Measurements from ENCODE around the gene CAMKMT. TPM values are rescaled to one million over a fixed set of nuclear protein-coding genes. Genes with fewer than 3 reads are reported as not detected.

Gene CAMKMT
- total RNA-seq, 2 experiments from 2014 or later, result 11.2 to 12.7 TPM

DNA sequence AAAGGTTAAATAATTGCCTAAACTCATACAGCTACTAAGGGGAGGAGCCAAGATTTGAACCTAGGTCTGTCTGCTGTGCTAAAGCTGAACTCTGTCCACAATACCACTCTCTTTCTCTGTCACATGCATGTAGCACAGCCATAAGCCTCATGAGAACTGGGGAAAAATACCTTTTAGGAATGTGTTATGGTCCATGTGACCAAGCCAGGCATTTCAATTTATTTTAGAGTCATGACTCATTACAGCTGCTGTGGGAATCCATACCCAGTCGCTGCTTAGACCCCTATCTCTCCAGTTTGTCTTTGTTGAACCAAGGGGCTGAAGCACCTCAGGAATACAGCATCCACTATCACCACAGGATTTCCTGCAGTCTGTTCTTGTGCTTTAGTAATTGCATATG is 379.8 kb downstream of the CAMKMT start:
- Mint-ChIP-seq H3K27me3 (ENCODE audit: low read depth) (no peaks in the 10 kb centered on the region), H3K36me3 (ENCODE audit: low read depth) (no peaks in the 10 kb centered on the region), H3K9me3 (ENCODE audit: insufficient read depth) (peaks cover 13% of the 10 kb centered on the region), H3K4me1 (ENCODE audit: low read depth) (no peaks in the 10 kb centered on the region), H3K4me3 (no peak overlapping the region), H3K27ac (no peak overlapping the region)
- ChIA-PET POLR2A (no interaction called here), CTCF (interaction anchor here (1.2 kb wide), 1 partner anchor 262 kb away, joined by 3 read pairs; no protein-coding TSS in a partner anchor)
- DNase-seq (no peak), ATAC-seq (no peak)

GRCh38 chr2:44742057-44742456 is 380.3 kb downstream of the CAMKMT start:
- ChIA-PET POLR2A (no interaction called here), CTCF (interaction anchor here (1.2 kb wide), 1 partner anchor 263 kb away, joined by 3 read pairs; no protein-coding TSS in a partner anchor)
- ATAC-seq (no peak), DNase-seq (no peak)
- H3K4me1 Mint-ChIP-seq (ENCODE audit: low read depth), result no peaks in the 10 kb centered on the region
- no peaks in the 10 kb centered on the region for H3K36me3 Mint-ChIP-seq (ENCODE audit: low read depth)
- no peak overlapping the region for H3K27ac Mint-ChIP-seq
- peaks cover 7% of the 10 kb centered on the region for H3K9me3 Mint-ChIP-seq (ENCODE audit: insufficient read depth)
- no peak overlapping the region for H3K4me3 Mint-ChIP-seq
- H3K27me3 Mint-ChIP-seq (ENCODE audit: low read depth), result no peaks in the 10 kb centered on the region

DNA sequence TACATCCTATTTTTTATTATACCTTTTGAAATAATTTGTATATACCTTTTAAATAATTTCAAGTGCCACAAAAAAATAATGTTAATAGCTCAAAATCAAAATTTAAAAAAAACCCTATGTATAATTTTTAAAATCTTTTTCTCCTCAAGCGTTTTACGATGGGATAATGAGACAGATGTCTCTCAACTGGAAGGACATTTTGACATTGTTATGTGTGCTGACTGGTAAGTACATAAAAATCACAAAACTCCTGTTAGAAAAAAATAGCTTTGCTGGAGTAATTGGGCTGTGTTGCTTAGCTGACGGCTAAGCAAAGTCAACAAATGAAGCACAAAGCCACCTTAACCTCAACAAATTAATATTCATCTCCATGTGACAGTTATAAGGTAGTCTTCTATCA is 381.7 kb downstream of the CAMKMT start:
- Mint-ChIP-seq H3K4me3 (no peak overlapping the region), H3K27me3 (ENCODE audit: low read depth) (no peaks in the 10 kb centered on the region), H3K27ac (no peak overlapping the region), H3K9me3 (ENCODE audit: insufficient read depth) (no peaks in the 10 kb centered on the region), H3K36me3 (ENCODE audit: low read depth) (no peaks in the 10 kb centered on the region), H3K4me1 (ENCODE audit: low read depth) (no peaks in the 10 kb centered on the region)
- DNase-seq (no peak), ATAC-seq (no peak)
- ChIA-PET CTCF (no interaction called here), POLR2A (no interaction called here)

DNA sequence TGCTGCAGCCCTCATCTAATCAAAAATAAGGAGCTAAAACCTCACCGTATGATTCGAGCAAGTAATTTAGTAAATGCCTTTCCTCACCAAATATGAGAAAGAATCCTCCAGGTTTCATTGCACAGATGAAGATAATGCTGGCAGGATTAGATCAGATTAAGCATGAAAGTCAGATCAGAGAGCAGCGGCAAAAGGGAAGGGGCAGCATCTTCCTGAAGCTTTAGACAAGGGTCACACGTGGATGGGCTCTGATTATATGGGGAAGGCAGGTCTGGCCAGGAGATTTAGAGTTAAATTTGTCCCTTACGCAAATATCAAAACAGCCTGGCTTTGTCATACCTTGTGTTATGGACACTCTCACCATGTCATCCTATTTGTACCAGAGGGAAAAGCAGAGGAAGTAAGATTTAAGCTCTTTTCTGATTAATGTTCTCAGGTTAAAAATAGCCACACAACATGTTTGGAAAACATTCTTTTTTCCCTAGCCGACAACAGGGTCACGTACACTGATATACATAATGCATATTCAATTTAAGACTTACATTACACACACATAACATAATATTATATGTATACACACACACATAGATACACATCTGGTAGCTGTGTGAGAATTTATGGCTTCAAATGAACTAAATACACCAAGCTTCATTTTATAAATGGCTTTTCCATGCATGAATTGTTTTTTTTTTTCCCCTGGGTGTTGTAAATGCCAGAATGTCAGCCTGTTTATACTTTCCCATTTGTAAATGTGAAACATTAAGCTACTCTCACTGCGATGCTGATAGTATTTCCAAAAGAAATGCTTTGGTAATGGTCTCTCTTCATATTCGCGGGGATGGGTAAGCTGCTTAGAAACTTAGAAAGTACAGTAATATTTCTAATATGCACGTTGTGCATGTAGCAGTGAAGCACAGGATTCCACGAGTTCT is 383.5 kb downstream of the CAMKMT start:
- Mint-ChIP-seq H3K36me3 (ENCODE audit: low read depth) (no peaks in the 10 kb centered on the region), H3K4me1 (ENCODE audit: low read depth) (no peaks in the 10 kb centered on the region), H3K4me3 (no peak overlapping the region), H3K27me3 (ENCODE audit: low read depth) (no peaks in the 10 kb centered on the region), H3K9me3 (ENCODE audit: insufficient read depth) (no peaks in the 10 kb centered on the region), H3K27ac (no peak overlapping the region)
- DNase-seq (no peak), ATAC-seq (no peak)
- CTCF ChIA-PET, result no interaction called here
- POLR2A ChIA-PET, result no interaction called here

DNA sequence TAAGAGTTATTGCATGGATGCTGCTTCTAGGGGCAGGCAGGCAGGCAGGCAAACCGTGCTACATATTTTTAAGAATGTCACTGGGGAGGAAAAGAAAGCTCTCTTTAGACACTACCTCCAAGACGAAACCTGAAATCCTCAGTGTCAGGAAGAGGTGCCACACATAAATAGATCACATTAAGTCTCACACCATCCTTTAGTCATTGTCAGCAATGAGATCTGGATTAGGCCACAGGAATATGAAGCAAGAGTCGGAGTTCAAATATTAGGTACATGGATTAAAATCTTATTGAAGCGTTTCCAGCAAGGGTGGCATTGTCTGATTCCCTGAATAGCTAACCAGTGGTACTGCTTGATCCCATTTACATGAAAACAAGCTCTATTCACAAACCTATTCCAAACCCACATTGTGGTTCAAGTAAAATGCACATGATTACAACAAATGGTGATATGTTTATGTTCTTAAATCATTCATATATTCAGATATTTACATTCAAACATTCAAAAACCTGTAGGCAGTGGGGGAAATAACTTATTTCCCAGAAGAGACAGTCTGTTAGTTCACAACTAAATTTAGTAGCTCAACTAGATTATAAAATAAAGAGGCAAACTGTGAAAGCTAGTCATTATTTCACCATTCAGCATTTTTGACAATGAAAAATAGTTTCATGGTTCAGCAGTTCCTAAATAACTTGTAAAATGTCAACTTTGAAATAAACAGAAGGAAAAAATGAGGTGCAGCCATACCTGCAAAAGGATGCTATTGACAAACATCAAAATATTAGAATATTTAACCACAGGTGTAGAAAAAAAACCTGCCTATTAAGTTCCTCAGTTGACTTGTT is 384.4 kb downstream of the CAMKMT start:
- no peak for ATAC-seq
- H3K4me3 Mint-ChIP-seq, result no peak overlapping the region
- DNase-seq, result no peak
- H3K4me1 Mint-ChIP-seq (ENCODE audit: low read depth), result no peaks in the 10 kb centered on the region
- H3K9me3 Mint-ChIP-seq (ENCODE audit: insufficient read depth), result no peaks in the 10 kb centered on the region
- no peaks in the 10 kb centered on the region for H3K27me3 Mint-ChIP-seq (ENCODE audit: low read depth)
- H3K36me3 Mint-ChIP-seq (ENCODE audit: low read depth), result no peaks in the 10 kb centered on the region
- CTCF ChIA-PET, result no interaction called here
- H3K27ac Mint-ChIP-seq, result no peak overlapping the region
- POLR2A ChIA-PET, result no interaction called here

DNA sequence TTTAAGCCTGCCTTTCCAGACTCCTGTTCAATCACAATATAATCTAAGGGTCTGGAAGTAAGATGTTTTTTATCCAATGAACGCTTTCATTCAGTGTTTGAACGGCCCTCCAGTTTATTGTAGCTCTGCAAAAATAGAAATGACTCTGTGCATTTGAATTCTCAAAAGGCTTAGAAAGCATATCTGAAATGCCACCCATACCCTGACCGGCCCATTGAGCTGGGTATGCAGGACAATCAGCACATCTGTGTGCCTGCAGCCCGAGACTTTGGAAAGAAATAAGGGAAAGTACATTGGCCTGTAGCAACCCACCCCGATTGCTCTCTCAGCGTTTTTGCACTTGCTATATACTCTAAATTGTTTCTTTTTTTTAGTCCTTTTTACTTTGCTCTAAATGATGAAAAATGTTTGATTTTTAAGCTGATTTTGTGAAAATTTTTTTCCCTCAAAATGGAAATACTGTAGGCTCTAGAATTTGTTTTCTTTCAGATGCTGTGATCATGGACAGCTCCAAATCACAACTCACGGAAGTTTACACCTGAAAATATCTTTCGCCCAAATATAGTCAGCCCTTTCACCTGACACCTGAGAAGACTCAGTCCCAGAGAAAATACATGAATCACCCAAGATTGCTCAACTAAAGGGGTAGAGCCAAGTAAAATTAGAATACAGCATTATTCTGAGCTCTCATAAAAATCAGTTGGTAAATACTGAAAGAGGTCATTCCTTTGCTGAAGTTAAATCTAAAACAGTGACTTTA is 385.3 kb downstream of the CAMKMT start:
- H3K4me3 Mint-ChIP-seq, result no peak overlapping the region
- no peak for ATAC-seq

DNA sequence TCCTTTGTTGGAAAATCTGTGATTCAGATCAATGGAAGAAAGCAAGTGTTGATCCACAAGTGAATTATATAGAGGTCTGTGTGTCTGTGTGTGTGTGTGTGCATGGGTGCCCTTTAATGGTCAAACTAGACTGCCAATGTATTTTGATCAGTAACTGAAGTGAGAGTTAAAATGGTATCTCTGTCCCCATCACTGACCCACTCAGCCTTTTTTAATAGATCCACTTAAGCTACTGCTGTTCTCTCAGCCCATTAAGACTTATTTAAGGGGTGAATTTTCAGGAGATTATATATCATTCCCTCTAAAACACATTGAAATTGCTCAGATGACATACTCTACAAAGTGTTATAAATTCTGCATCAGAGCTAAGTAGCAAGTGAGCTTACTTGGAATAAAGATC is 386.0 kb downstream of the CAMKMT start:
- ATAC-seq, result no peak
- Mint-ChIP-seq H3K36me3 (ENCODE audit: low read depth) (no peaks in the 10 kb centered on the region), H3K9me3 (ENCODE audit: insufficient read depth) (no peaks in the 10 kb centered on the region), H3K27ac (no peak overlapping the region), H3K27me3 (ENCODE audit: low read depth) (no peaks in the 10 kb centered on the region), H3K4me3 (no peak overlapping the region), H3K4me1 (ENCODE audit: low read depth) (peaks cover 10% of the 10 kb centered on the region)
- DNase-seq, result no peak
- ChIA-PET CTCF (interaction anchor here (1.0 kb wide), 1 partner anchor 704 kb away, joined by 3 read pairs; no protein-coding TSS in a partner anchor), POLR2A (no interaction called here)

More for the DNA sequence above, 385.3 kb downstream of the CAMKMT start:
- no peaks in the 10 kb centered on the region for H3K27me3 Mint-ChIP-seq (ENCODE audit: low read depth)
- POLR2A ChIA-PET, result no interaction called here
- CTCF ChIA-PET, result interaction anchor here (1.0 kb wide), 1 partner anchor 703 kb away, joined by 3 read pairs; no protein-coding TSS in a partner anchor
- no peaks in the 10 kb centered on the region for H3K9me3 Mint-ChIP-seq (ENCODE audit: insufficient read depth)
- H3K27ac Mint-ChIP-seq, result no peak overlapping the region
- H3K4me1 Mint-ChIP-seq (ENCODE audit: low read depth), result peaks cover 6% of the 10 kb centered on the region
- no peak for DNase-seq
- H3K36me3 Mint-ChIP-seq (ENCODE audit: low read depth), result no peaks in the 10 kb centered on the region

DNA sequence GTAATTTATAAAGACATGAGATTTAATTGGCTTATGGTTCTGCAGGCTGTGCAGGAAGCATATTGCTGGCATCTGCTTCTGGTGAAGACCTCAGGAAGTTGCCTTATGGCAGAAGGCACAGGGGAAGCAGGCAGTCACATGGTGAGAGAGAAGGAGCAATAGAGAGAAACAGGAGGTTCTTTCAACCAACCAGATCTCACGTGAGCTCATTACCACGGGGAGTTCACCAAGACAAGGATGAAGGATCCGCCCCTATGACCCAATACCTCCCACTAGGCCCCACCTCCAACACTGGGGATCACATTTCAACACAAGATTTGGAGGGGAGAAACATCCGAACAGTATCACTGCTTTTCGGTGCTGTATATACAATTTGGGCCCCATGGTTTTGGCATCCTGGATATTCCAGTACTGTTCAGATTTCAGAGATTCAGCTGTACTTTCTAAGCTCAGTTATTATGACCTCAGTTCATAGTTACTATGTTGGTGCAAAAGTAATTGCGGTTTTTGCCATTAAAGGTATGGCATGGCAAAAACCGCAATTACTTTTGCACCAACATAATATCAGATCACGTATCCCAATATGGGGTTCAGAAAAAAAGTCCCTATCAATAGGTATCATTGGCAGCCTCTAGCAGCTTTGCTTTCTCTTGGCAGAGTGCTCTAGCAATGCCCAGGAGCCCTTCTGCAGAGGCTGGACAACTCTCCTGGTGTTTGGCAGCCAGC is 390.2 kb downstream of the CAMKMT start:
- H3K27ac Mint-ChIP-seq, result no peak overlapping the region
- peaks cover 23% of the 10 kb centered on the region for H3K4me1 Mint-ChIP-seq (ENCODE audit: low read depth)
- ATAC-seq (no peak), DNase-seq (no peak)
- CTCF ChIA-PET, result no interaction called here
- no peak overlapping the region for H3K4me3 Mint-ChIP-seq
- no peaks in the 10 kb centered on the region for H3K9me3 Mint-ChIP-seq (ENCODE audit: insufficient read depth)
- no peaks in the 10 kb centered on the region for H3K27me3 Mint-ChIP-seq (ENCODE audit: low read depth)
- H3K36me3 Mint-ChIP-seq (ENCODE audit: low read depth), result no peaks in the 10 kb centered on the region
- POLR2A ChIA-PET, result interaction anchor here (0.7 kb wide), 1 partner anchor 107 kb away, joined by 4 read pairs; no protein-coding TSS in a partner anchor

- H3K27me3 Mint-ChIP-seq (ENCODE audit: low read depth), result no peaks in the 10 kb centered on the region
- ChIA-PET POLR2A (no interaction called here), CTCF (no interaction called here)
- no peak overlapping the region for H3K4me3 Mint-ChIP-seq
- DNase-seq (no peak), ATAC-seq (no peak)
- no peak overlapping the region for H3K27ac Mint-ChIP-seq
- peaks cover 23% of the 10 kb centered on the region for H3K4me1 Mint-ChIP-seq (ENCODE audit: low read depth)
- H3K9me3 Mint-ChIP-seq (ENCODE audit: insufficient read depth), result no peaks in the 10 kb centered on the region
- no peaks in the 10 kb centered on the region for H3K36me3 Mint-ChIP-seq (ENCODE audit: low read depth)
These were observed 391.0 kb downstream of the CAMKMT start for GRCh38 chr2:44752761-44753160.

DNA sequence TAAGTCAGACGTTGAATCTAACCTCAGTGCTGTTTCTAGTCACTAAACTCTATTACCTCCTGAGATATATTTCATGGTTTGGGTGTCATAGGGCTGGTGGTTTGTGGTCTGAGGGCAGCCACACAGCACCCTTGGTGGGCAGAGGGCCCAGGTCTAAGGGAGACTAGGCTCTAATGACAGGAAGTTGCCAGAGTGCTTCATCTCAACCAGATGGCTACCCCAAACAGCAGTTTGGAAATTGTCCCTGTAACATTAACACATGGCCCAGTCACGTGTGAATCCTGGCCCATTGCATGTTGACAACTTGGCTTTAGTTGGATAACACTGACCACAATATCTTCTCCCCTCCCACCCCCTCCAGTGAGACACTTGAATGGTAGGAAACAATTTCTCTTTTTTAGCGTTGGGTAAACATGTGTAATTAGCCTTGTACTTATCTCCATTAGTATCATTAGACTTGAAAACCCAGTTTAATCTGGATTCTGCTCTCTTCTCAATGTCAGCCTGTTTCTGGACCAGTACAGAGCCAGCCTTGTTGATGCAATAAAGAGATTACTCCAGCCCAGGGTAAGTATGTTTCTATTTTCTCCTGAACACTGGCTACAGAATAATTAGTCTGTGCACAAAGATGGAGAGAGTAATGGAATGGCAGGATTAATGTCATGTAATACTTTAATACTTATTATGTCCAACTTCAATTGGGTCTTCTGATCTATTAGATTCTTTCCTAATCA is 392.0 kb downstream of the CAMKMT start:
- POLR2A ChIA-PET, result no interaction called here
- ATAC-seq (peak; percentile 86), DNase-seq (peak; percentile 69)
- H3K27me3 Mint-ChIP-seq (ENCODE audit: low read depth), result no peaks in the 10 kb centered on the region
- H3K9me3 Mint-ChIP-seq (ENCODE audit: insufficient read depth), result no peaks in the 10 kb centered on the region
- CTCF ChIA-PET, result no interaction called here
- H3K27ac Mint-ChIP-seq, result no peak overlapping the region
- H3K4me3 Mint-ChIP-seq, result no peak overlapping the region
- H3K4me1 Mint-ChIP-seq (ENCODE audit: low read depth), result peaks cover 23% of the 10 kb centered on the region
- H3K36me3 Mint-ChIP-seq (ENCODE audit: low read depth), result no peaks in the 10 kb centered on the region

- Mint-ChIP-seq H3K27ac (no peak overlapping the region), H3K4me3 (no peak overlapping the region), H3K9me3 (ENCODE audit: insufficient read depth) (no peaks in the 10 kb centered on the region), H3K4me1 (ENCODE audit: low read depth) (peaks cover 9% of the 10 kb centered on the region), H3K27me3 (ENCODE audit: low read depth) (peaks cover 6% of the 10 kb centered on the region), H3K36me3 (ENCODE audit: low read depth) (no peaks in the 10 kb centered on the region)
- DNase-seq, result no peak
- no peak for ATAC-seq
- CTCF ChIA-PET, result no interaction called here
- POLR2A ChIA-PET, result no interaction called here
These were observed 396.8 kb downstream of the CAMKMT start for GRCh38 chr2:44758591-44758990.

Data from activated CD8-positive, alpha-beta T cell treated with anti-CD3 and anti-CD28 coated beads, Interleukin-2, amount 10 ng/mL, durations not matched to agents 7 days and 5 days (primary cell).